HG03108 (cell line): ENCODE data around the gene GMIP.

ENCODE experiments used
- ATAC-seq: cut with Tn5 transposase; IDR thresholded peaks from one replicate; pipeline ENCODE4 v1.9.1; 2021; ENCODE audit warnings: moderate library complexity; ENCODE audit not compliant: unreplicated experiment

Gene GMIP

DNA sequence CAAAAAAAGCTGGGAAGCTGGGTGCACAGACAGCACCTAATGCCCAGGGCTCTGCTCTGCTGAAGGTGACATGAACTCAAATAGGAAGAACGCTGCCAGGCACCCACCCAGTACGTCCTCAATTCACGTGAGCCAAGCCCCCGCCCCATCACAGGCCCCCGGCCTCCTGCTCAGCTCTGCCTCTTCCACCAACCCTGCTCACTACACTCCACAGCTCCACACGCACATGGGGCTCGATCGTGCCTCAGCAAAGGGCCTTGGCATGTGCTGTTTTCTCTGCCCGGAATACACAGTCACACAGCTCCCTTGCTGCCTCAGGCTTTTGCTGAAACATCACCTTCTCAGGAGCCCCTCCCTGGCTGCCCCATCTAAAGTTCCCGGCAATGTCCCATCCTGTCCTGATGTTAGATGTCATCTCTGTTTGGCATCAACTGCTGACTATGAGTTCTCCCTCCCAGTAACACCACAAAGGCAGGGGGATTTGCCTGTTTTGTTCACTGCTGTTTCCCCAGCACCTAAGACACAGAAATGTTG, 17.8 kb upstream of the GMIP start:
- no peak for ATAC-seq

DNA sequence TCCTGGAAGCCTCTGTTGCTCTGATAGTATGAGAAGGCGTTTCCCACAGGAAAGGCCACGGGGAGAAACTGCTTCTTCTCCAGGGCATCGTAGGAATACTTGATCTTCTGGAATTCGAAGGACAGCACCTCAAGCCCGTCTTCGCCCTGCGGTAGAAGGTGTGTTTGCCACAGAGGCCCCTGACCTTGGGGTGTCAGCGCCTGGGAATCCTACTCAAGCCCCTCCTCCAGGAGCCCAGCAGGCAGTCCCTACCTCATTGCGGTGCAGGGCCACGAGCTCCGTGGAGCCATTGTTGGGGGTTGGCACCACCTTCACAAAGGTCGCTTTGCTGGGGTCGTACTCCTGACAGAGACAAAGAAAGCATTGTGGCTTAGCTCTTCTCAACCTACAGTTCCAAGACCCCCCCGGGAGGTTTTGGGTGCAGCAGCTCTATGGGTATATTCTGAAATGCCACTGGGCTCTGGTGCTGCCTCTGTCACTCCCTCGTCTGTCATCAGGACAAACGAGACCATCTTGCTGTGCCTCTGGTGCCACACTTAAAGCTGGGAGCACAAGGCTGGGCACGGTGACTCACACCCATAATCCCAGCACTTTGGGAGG, 16.3 kb upstream of the GMIP start:
- ATAC-seq: no peak

DNA sequence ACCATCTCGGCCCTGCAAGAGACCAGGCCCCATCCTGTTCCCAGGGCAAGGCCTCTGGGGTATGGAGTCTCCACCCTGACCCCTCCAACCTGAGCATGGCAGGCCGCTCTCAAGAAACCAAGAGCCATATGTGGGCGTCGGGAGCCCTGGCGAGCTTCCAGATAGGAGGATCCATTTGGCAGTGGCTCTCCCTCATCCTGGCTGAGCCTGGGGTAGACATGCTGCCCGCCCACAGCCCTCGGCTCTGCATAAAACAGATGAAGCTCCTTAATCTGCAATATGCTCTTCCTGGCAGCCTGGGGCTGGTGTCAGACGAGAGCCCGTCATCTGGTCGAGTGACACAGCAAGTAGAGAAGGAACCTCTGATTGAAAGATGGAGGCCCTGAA, 13.9 kb upstream of the GMIP start:
- ATAC-seq: no peak

DNA sequence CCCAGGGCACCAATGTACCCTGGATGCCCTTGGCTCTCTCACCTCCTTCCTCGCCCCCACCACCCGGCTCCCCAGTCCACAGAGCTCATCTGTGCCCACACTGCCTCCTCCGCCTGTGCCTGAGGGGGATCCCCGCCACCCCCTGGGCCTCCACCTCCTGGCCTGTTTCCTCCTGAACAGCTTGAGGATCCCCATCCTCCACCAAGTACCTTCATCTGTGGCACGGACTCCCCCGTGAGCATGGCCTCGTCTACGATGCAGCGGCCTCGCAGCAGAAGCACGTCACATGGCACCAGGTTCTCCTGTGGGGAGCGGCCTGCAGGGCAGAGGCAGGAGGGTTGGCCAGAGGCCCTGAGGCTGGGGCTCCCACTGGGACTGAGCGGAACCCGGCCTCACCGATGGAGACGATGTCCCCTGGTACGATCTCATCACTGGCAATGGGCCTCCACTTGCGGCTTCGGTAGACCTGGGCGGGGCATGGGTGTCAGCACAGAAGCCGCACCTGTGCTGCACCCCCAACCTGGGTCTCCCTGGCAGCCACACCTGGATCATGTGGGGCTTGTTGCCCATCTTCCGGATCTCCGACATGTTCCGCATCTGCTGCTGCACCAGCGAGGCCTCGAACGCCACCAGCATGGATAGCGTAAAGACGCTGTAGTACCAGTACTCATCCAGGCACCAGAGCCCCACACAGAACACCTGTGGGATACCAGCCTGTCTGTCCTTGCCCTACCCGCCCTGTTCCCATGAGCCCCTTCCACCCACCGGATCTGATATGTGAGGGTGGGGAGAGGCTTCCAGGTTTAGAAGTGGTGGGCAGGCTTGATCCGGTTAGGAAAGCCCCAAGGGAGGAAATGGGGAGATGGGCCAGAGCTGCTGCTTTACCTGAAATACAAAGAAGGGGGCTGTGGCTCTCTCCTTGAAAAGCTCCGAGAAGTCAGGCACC, 13.3 kb upstream of the GMIP start:
- ATAC-seq: no peak

DNA sequence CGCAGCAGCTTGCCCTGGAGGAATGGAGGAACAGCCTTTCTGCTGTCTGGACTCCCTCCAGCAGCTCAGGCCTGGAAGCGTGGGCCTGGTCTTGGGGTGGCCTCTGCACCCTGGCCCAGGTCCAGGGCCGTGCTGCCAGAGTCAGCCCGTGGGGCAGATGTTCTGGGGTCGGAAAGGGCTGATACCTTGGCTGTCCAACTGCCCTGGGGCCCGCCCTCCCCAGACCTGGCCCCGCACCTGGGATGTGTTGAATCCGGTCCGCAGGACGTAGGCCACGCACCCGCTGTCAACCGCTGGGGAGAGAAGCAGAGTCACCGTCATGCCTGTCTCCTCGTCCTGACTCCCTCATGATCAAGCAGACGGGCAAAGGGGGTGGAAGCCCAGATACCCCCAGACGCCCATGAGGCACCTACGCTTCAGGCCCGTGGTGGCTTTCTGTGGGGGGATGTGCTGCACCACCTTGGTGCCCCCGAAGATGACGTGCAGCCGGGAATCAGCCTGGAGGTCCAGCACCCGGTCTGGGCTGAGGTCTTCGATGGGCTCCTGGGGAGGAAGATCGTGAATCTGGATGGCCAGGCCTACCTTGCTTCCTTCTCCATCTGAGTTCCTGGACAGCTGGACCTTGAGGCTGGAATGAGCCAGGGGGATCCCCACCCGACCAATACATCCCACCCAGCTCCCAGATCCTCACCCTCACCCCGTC, 12.3 kb upstream of the GMIP start:
- ATAC-seq: no peak

DNA sequence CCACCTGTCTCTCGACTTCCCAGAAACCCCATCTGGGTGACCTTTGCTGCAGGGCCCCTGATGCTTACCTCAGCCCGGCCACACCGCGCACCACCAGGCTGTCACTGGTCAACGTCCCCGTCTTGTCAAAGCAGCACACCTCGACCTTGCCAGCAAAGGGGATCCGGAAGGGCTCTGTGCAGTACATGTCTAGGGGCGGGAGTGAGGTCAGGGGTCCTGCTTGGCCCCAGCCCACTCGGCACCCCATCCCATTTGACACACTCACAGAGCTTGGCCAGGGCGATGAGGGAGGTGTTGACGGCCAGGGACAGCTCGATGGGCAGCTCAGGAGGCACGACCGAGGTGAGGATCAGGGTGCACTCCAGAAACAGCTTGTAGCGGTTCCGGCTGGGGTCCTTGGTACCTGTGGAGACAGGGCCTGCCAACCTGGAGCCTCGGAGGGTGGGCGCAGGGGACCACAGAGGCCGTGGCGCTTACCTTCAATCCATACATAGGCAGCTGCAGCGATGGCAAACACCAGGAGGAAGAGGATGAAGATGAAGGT, 11.7 kb upstream of the GMIP start:
- ATAC-seq: no peak

DNA sequence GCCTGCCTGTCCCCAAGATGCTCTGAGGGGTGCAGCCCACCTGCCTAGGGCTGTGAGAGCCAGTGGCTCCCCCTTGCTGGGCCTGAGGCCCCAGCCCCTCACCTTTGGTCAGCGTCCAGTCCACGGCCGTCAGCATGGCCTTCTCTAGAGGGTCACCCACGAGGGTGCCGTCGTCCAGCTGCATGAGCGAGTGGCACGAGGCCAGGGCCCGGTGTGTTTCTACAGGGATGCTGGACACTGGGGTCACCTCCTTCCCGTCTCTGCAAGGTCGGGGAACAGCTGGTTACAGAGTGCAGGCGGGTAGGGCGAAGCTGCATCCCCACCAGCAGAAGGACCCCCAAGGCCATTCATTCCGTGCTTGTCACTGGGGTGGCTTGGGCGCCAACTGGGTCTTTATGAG, 11.0 kb upstream of the GMIP start:
- ATAC-seq: no peak

DNA sequence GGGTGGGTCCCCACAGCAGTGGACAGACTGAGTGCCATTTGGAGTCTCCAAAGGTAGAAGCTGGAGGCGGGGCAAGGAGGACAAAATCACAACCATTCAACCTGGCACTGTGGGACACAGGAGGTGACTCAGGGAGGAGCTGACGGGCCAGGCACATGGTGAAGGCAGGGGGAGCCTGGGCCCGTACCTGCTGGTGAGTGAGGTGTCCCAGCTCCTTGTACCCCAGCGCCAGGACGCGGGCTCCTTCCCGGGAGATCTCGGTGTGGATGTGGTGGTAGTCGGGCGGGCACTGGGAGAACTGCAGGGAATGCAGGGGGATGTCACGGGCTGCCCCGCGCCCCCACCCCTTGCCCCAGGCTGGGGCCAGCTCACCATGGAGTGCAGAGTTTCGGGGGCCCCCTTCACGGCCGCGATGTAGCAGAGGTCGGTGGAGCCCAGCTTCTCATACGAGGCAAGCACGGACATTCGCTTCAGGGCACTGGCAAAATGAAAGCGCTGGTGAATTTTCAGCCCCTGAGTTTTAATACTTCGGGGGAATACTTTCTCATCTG, 10.2 kb upstream of the GMIP start:
- no peak for ATAC-seq

DNA sequence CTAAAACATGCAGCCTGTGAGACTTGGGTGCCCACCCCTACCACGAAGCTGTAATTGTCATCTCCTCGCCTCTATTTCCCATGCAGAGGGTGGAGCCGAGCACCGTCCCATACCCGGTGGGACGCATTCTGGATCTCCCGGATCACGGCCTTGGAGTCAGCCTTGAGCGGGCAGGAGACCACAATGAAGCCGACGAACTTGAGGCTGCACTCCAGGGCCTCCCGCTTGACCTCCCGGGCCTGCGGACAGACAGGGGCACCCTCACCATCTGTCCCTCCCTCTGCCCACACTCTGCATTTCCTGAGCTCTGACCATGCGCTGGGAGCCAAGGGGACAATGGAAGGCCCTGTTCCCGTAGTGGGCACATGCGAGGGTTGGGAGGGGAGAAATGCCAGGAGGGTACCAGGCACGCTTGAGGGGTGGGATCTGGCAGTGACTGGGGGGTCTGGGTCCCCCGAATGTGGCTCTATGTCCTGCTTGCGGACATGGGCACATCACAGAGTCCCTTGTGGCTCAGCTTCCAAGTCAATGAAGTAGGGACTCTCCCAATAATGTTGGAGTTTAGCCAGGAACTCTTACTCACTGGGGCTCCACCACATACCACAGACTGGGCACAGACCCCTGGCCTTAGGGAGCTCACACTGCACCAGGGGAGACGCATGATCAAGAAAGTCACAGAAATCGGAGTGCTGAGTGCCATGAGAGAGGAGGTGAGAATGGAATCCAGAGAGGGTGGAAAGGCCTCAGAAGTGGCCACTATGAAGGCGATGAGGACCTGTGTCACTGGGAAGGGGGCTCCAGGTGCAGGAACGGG, 9.2 kb upstream of the GMIP start:
- ATAC-seq: no peak

DNA sequence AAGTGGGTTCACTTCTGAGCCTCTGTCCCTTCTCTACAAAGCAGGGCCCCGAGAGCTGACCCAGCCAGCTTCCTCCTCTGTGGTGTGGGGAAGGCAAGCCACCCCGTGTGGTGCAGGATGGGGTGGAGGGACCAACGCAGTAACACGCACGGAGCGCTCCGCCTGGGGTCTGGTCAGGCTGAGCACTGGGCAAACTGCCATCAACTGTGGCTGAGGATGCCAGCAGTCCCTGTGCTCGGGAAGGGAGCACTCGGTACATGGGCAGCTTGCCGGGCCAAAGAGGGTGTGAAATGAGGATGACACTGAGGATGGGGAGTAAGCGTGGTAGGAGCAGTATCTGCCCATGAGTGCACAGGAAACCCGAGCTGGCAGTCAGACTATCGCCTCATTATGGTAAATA, 7.6 kb upstream of the GMIP start:
- no peak for ATAC-seq

DNA sequence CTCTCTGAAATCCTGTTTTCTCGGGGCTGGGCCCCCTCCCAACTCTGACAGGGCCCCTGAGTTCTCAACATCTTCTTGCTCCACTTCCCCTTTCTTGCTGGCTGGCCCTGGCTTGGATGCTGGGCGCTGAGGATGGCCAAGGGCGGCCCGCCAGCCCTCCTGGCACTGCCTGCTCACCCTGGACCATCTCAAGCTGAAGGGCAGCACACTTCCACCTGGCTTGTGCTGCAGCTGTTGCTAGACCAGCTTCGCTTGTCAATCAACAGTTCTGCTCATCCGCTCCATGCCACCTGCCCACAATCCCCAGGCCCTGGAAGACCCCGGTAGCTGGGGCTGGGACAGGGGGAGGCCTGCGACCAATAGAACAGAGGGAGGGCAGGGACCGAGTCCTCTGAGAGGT, 6.9 kb upstream of the GMIP start:
- ATAC-seq: no peak

DNA sequence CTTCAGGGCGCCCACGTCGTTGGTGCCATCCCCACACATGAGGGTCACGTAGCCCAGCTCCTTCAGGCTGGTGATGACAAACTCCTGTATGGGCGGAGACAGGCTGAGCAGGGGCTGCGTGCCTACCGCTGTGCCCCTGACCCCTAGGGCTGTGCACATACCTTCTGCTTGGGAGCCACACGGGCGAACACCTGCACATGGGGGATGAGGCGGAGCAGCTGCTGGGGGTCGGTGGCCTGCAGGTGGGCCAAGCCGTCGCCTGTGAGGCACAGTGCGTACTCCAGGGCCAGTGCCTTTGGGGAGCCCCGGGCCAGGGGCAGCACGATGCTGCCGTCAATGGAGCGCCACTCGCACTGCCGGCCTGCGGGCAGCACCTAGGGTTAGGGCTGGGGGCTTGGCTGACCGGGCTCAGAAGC, 6.1 kb upstream of the GMIP start:
- ATAC-seq: no peak

DNA sequence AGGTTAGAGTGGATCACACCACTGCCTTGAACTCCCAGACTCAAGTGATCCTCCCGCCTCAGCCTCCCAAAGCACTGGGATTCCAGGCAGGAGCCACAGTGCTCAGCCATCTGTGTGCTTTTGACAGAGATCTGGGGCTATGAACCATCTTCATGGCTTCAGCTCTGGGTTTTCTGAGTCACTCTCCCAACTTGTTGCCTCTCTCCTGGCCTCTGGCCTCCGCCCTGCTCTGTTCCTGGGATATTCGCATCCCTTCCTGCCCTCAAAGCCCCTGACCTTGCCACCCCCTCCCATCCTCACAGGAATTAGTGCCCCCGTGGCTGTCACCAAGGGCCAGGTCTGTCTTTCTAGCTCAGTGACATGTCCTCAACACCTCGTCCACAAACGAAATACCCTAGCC, 5.7 kb upstream of the GMIP start:
- no peak for ATAC-seq

DNA sequence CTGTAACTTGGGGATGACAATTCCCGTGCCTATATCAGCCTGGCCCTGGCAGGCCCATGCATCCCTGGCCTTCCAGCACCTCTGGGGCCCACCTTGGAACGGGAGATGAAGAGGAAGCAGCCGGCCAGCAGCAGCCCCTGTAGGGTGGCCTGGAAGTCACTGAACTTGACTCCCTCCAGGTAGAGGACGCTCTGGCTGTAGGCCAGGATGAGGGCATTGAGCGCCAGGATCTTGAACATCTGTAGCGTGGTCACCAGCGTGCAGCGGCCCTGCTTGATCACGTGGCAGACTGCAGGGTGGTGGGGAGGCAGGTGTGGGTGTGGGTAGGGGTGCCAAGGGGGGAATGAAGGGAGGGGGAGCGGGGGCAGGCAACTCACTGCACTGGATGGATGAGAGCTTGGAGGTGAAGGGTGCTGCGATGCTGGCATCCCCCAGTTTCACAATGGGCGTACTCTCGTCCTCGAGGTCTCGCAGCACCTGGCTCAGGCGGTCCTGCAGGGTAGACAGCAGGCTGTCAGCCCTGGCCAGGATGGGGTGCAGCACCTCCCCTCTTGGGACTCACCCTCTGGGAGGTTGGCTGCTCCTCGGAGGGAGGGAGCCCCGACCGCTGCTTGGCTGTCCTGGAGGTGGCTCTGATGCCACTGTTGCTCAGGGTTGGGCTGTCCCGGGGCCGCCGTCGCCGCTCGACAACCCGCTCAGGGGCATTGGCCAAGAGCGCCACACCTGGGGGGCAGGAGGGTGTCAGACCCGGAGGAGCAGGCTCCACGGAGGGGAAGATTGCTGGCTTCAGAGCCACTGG, 3.8 kb upstream of the GMIP start:
- ATAC-seq: no peak

DNA sequence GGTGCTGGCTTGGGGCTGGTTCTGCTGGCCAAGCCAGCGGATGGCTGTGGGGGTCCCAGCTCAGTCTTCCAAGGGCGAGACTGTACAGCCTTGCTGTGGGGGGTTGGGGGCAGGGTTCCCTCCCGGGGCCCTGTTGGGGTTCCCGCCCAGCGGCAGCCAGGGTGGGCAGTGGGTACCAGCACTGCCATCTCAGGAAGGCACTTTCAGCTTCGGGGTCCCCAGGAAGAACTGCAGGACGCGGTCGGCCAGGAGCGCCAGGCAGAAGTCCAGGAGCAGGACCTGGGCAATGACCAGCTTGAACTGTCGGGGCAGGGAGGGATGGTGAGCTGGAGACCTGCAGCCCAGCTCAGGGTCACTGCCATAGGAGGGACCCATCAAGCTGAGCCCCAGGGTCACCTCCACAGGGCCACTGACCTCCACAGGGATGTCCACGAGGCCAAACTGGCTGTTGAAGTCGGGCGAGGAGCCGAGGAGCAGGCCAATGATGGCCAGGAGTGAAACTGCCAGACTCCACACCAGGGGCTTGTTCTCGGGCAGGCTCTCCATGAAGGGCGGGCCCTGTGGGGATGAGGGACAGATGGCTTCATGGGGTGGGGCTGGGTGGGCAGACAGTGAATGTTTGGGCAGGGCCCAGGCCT, 1.9 kb upstream of the GMIP start:
- ATAC-seq: no peak

DNA sequence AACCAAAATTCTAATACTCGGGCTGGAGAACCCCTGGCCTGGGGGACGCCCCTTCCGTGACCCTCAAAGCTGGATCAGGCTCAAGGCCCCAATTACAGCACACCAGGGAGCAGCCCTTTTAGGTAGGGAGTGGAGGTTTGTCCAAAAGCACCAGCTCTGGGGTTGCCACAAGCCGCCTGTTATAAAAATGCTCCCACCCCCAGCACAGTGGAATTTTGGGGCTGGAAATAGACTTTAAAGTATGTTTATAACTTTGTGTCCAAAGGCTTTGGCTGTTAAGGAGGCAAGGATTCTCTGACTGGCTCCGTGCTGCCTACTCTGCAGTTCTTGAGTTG, 564 bp upstream of the GMIP start:
- ATAC-seq: no peak

DNA sequence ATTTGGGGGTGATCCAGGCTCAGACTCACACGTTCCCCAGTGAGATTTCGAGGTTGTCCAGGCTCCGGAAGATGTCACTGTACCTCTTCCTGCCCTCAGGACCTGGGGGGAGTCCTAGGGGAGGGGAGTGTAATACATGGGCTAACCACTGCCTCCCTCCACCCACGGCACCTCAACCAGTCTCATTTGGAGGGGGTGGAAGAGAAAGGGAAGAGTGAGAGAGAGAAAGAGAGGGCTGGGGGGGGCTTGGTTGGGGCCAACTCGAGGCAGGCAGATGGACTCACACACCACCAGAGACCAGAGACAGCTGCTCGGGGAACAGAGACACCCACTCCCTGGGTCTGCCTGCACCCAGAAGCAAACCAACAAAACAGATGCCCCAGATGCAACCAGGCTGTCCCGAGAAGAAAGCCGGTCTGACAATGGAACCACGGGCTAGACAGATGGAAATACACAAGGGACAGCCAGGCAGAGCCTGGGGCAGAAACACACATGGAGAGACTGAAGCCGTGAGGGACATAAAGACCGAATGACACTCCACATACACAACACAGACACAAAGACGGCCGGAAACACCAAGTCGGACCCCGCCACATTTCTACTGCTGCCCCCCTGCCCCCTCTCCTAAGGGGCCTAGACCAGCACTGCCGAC, 825 bp downstream of the GMIP start:
- ATAC-seq: no peak

DNA sequence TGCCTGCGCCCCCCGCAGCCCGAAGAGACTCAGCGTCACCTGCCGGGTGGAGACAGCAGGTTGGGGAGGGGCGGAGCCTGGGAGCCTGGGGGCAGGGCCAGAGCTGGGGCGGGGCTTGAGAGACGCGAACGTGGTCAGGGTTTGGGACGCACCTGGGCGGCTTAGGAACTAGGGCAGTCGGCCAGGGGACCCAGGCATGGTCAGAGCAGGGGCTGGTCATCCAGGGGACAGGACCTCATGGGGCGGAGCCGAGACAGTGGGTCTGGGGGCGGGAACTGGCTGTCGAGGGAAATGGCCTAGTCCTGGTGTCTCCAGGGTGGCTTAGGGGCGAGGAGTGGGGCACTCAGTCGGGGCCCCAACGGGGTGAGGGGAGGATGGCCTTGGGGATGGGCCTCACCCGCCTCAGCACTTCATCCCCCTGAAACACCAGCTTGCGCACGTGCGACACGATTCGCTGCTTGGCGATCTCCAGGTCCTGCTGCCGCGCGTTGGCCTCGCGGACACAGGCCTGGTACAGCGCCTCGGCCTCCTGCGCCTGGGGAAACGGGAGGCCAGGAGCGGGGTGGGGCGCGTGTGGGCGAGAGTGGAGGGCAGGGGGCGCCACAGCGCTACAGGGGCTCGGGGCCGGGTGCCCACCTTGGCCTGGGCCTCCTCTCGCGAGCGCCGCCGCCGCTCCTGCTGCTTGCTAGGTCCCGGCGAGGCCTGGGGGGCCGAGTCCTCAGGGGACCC, 5.8 kb downstream of the GMIP start:
- no peak for ATAC-seq
